ENCODE results near the gene TEAD2. TPM values are rescaled to one million over a fixed set of nuclear protein-coding genes. Genes with fewer than 3 reads are reported as not detected.

TEAD2 gene
- total RNA-seq, 1 experiment from 2014 or later = 106 TPM

DNA sequence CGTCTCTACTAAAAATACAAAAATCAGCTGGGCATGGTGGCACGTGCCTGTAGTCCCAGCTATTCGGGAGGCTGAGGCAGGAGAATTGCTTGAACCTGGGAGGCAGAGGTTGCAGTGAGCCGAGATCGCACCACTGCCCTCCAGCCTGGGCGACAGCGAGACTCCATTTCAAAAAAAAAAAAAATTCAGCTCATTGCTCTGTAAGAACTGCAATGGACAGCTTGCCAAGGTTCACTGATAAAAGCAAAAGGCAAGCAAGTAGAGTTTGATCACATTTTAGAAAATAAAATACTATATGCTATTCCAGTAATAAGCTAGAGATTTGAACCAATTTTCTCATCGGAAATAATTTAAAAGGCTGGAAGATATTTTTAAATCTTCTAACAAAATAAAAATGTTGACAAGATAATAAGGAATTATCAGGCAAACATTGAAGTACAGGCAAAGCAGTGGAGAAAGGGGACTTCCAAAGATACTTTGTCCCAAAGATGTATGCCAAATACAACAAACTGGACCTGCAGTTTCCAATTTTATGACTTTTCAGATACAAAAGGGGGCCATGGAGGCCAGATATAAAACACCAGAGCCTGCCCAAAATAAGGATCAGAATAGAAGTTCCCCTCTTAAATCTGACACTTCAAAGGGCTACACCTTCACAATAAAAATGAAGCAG lies 66.9 kb downstream of the TEAD2 start:
- ATAC-seq (no peak), DNase-seq (ENCODE audit: low spot score) (no peak)
- Mint-ChIP-seq H3K4me3 (no peak overlapping the region), H3K27me3 (ENCODE audit: low read depth) (peaks cover 2% of the 10 kb centered on the region; the same call in 1 of the 2 replicates), H3K36me3 (no peaks in the 10 kb centered on the region), H3K9me3 (no peaks in the 10 kb centered on the region), H3K4me1 (no peaks in the 10 kb centered on the region), H3K27ac (no peak overlapping the region)
- TF ChIP-seq GTF2I (CRISPR knock-in tag; conservative IDR thresholded peaks at IDR 0.05) (no peak), FOXJ3 (CRISPR knock-in tag; IDR thresholded peaks at IDR 0.05; ENCODE audit: borderline replicate concordance) (no peak), CREB1 (CRISPR knock-in tag; IDR thresholded peaks at IDR 0.05) (no peak), ZNF219 (CRISPR knock-in tag; IDR thresholded peaks at IDR 0.05; ENCODE audit: borderline replicate concordance) (no peak), MXD4 (CRISPR knock-in tag; IDR thresholded peaks at IDR 0.05; ENCODE audit: borderline replicate concordance) (no peak), ZNF138 (CRISPR knock-in tag; conservative IDR thresholded peaks at IDR 0.05) (no peak), ZMAT4 (CRISPR knock-in tag; IDR thresholded peaks at IDR 0.05) (no peak), CTCF (IDR thresholded peaks at IDR 0.05) (no peak), ZNF512 (CRISPR knock-in tag; IDR thresholded peaks at IDR 0.05; ENCODE audit: borderline replicate concordance) (no peak), FOXP1 (CRISPR knock-in tag; IDR thresholded peaks at IDR 0.05; ENCODE audit: borderline replicate concordance) (no peak), E2F4 (CRISPR knock-in tag; IDR thresholded peaks at IDR 0.05; ENCODE audit: borderline replicate concordance, low read depth) (no peak), GRHL2 (CRISPR knock-in tag; IDR thresholded peaks at IDR 0.05; ENCODE audit: insufficient replicate concordance, severe bottlenecking) (no peak)
- TF ChIP-seq, protein P1, sequence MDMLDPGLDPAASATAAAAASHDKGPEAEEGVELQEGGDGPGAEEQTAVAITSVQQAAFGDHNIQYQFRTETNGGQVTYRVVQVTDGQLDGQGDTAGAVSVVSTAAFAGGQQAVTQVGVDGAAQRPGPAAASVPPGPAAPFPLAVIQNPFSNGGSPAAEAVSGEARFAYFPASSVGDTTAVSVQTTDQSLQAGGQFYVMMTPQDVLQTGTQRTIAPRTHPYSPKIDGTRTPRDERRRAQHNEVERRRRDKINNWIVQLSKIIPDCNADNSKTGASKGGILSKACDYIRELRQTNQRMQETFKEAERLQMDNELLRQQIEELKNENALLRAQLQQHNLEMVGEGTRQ (CRISPR knock-in tag; IDR thresholded peaks at IDR 0.05) = no peak
- CTCF ChIA-PET = no interaction called here
- POLR2A ChIA-PET = interaction anchor here (0.6 kb wide), 1 partner anchor 268 kb away, joined by 4 read pairs; no protein-coding TSS in a partner anchor

- CTCF ChIA-PET = interaction anchor here (1.4 to 1.5 kb wide), 2 partner anchors 33 to 197 kb away, joined by 3 to 5 read pairs; no protein-coding TSS in a partner anchor
- no peaks in the 10 kb centered on the region for H3K4me1 Mint-ChIP-seq
- no peak for DNase-seq (ENCODE audit: low spot score)
Observed at GRCh38 chr19:49294401-49294800, 67.8 kb downstream of the TEAD2 start.

More at GRCh38 chr19:49294401-49294800, 67.8 kb downstream of the TEAD2 start:
- Mint-ChIP-seq H3K27me3 (ENCODE audit: low read depth) (peaks cover 2% of the 10 kb centered on the region; the same call in 1 of the 2 replicates), H3K27ac (no peak overlapping the region), H3K9me3 (no peaks in the 10 kb centered on the region), H3K36me3 (no peaks in the 10 kb centered on the region), H3K4me3 (no peak overlapping the region)
- POLR2A ChIA-PET = no interaction called here
- TF ChIP-seq FOXJ3 (CRISPR knock-in tag; IDR thresholded peaks at IDR 0.05; ENCODE audit: borderline replicate concordance) = no peak
- TF ChIP-seq ZNF281 (CRISPR knock-in tag; IDR thresholded peaks at IDR 0.05) = no peak
- TF ChIP-seq ETV6 (CRISPR knock-in tag; IDR thresholded peaks at IDR 0.05) = no peak
- TF ChIP-seq JUN (CRISPR knock-in tag; IDR thresholded peaks at IDR 0.05) = no peak
- TF ChIP-seq RORB (CRISPR knock-in tag; IDR thresholded peaks at IDR 0.05) = no peak
- no peak for TF ChIP-seq SOX15 (CRISPR knock-in tag; IDR thresholded peaks at IDR 0.05)
- no peak for TF ChIP-seq SMAD3 (CRISPR knock-in tag; IDR thresholded peaks at IDR 0.05; ENCODE audit: borderline replicate concordance)
- TF ChIP-seq ZNF317 (CRISPR knock-in tag; IDR thresholded peaks at IDR 0.05; ENCODE audit: borderline replicate concordance, low read depth) = no peak
- TF ChIP-seq ZNF263 (CRISPR knock-in tag; IDR thresholded peaks at IDR 0.05; ENCODE audit: low read depth) = no peak
- no peak for TF ChIP-seq TCF7 (CRISPR knock-in tag; IDR thresholded peaks at IDR 0.05; ENCODE audit: low read depth)
- ATAC-seq = no peak

Measured in WTC11 (cell line).